Glutamatergic neuron (in vitro differentiated cells): ENCODE results near the gene DIPK1B. TPM values are rescaled to one million over a fixed set of nuclear protein-coding genes. Genes with fewer than 3 reads are reported as not detected.
A peak's percentile ranks its signal among the peaks of the same experiment; 100 is the strongest.

ENCODE experiments used
- DNase-seq: peaks from one replicate; pipeline ENCODE4 v3.0.0; 2022
- H3K27ac Mint-ChIP-seq: one replicate; pipeline ENCODE4 v1.8.0; 2020; ENCODE audit warnings: mild to moderate bottlenecking, mixed read lengths, inconsistent platforms; ENCODE audit not compliant: unreplicated experiment
- H3K27me3 Mint-ChIP-seq: one replicate; pipeline ENCODE4 v1.8.0; 2020; ENCODE audit warnings: mild to moderate bottlenecking, moderate library complexity, mixed read lengths, inconsistent platforms; ENCODE audit not compliant: unreplicated experiment
- H3K36me3 Mint-ChIP-seq: one replicate; pipeline ENCODE4 v1.8.0; 2020; ENCODE audit warnings: mild to moderate bottlenecking, mixed read lengths, inconsistent platforms; ENCODE audit not compliant: unreplicated experiment
- H3K4me1 Mint-ChIP-seq: one replicate; pipeline ENCODE4 v1.8.0; 2020; ENCODE audit warnings: mild to moderate bottlenecking, low read depth, mixed read lengths, inconsistent platforms; ENCODE audit not compliant: unreplicated experiment
- H3K4me3 Mint-ChIP-seq: one replicate; pipeline ENCODE4 v1.8.0; 2020; ENCODE audit warnings: mild to moderate bottlenecking, mixed read lengths, inconsistent platforms; ENCODE audit not compliant: unreplicated experiment
- H3K9me3 Mint-ChIP-seq: one replicate; pipeline ENCODE4 v1.8.0; 2020; ENCODE audit warnings: mild to moderate bottlenecking, moderate library complexity, mixed read lengths, inconsistent platforms; ENCODE audit not compliant: unreplicated experiment
- CTCF ChIP-seq: fragments of 200-600 bp; sonication (generic); IDR thresholded peaks from one replicate; pipeline ENCODE4 v1.5.0; 2021; ENCODE audit not compliant: partially characterized antibody, unreplicated experiment
- total RNA-seq: library from RNA; stranded (reverse); fragmentation: NEBNext Ultra II Directional; extraction: Animal tissue kit (Norgen Biotek cat#: 25700); gene quantifications from one replicate; pipeline ENCODE4 v1.2.1, GENCODE V29; 2021; ENCODE audit not compliant: unreplicated experiment

DIPK1B gene
- total RNA-seq, 1 donor from 2014 or later = 71.3 TPM

- peaks cover 4% of the 10 kb centered on the region for H3K9me3 Mint-ChIP-seq
- no peaks in the 10 kb centered on the region for H3K36me3 Mint-ChIP-seq
- peak overlapping the region; percentile 0 for H3K4me3 Mint-ChIP-seq
- TF ChIP-seq CTCF = no peak
- no peak for DNase-seq
- peaks cover 7% of the 10 kb centered on the region for H3K27me3 Mint-ChIP-seq
- H3K4me1 Mint-ChIP-seq = peaks cover 15% of the 10 kb centered on the region
- H3K27ac Mint-ChIP-seq = no peak overlapping the region
These were observed 18.7 kb upstream of the DIPK1B start for GRCh38 chr9:136693490-136694162.

GRCh38 chr9:136694163-136694871 lies 18.1 kb upstream of the DIPK1B start:
- Mint-ChIP-seq H3K27ac (no peak overlapping the region), H3K9me3 (peaks cover 4% of the 10 kb centered on the region), H3K4me3 (no peak overlapping the region), H3K4me1 (peaks cover 15% of the 10 kb centered on the region), H3K27me3 (peaks cover 5% of the 10 kb centered on the region), H3K36me3 (no peaks in the 10 kb centered on the region)
- DNase-seq = peak; percentile 86
- TF ChIP-seq CTCF = peak; percentile 67

GRCh38 chr9:136694872-136695247 lies 17.5 kb upstream of the DIPK1B start:
- H3K27me3 Mint-ChIP-seq = peaks cover 5% of the 10 kb centered on the region
- no peak overlapping the region for H3K4me3 Mint-ChIP-seq
- no peak for TF ChIP-seq CTCF
- H3K4me1 Mint-ChIP-seq = peaks cover 15% of the 10 kb centered on the region
- H3K36me3 Mint-ChIP-seq = no peaks in the 10 kb centered on the region
- DNase-seq = no peak
- H3K9me3 Mint-ChIP-seq = peaks cover 4% of the 10 kb centered on the region
- H3K27ac Mint-ChIP-seq = no peak overlapping the region

GRCh38 chr9:136695435-136695895 lies 16.9 kb upstream of the DIPK1B start:
- no peak for TF ChIP-seq CTCF
- H3K4me3 Mint-ChIP-seq = no peak overlapping the region
- DNase-seq = no peak
- H3K27ac Mint-ChIP-seq = peak overlapping the region; percentile 59
- H3K36me3 Mint-ChIP-seq = no peaks in the 10 kb centered on the region
- H3K27me3 Mint-ChIP-seq = peaks cover 5% of the 10 kb centered on the region
- peaks cover 4% of the 10 kb centered on the region for H3K9me3 Mint-ChIP-seq
- H3K4me1 Mint-ChIP-seq = peaks cover 13% of the 10 kb centered on the region

GRCh38 chr9:136695955-136696354 lies 16.4 kb upstream of the DIPK1B start:
- Mint-ChIP-seq H3K4me1 (peaks cover 12% of the 10 kb centered on the region), H3K27ac (peak overlapping the region; percentile 89), H3K36me3 (no peaks in the 10 kb centered on the region), H3K4me3 (no peak overlapping the region), H3K27me3 (peaks cover 6% of the 10 kb centered on the region), H3K9me3 (peaks cover 4% of the 10 kb centered on the region)
- peak; percentile 72 for DNase-seq
- TF ChIP-seq CTCF = peak; percentile 18
